HepG2 (cell line): ENCODE measurements around the gene CDK18. TPM values are rescaled to one million over a fixed set of nuclear protein-coding genes. Genes with fewer than 3 reads are reported as not detected.

Experiments used
- ATAC-seq: fragments of 200-7000 bp; cut with Tn5 transposase; 3 replicates; pipeline ENCODE4 v1.9.1; 2020; ENCODE audit warnings: mild to moderate bottlenecking, moderate library complexity
- BruUV-seq: library from RNA; stranded (reverse); fragments of 400-500 nt; replicated peaks from 2 replicates; lab custom pipeline; 2021; lab: Mats Ljungman, UMichigan
- CTCF ChIA-PET: fragments of 300-600 bp; formaldehyde crosslinking; extraction: SDS; loops from one replicate; lab custom pipeline; 2021; ENCODE audit warnings: low total read pairs, inconsistent platforms, low intra/inter-chr PET ratio; lab: Yijun Ruan, JAX
- POLR2A ChIA-PET: fragments of 350-600 bp; sonication (Branson Sonifier 250); formaldehyde crosslinking; loops from one replicate; lab custom pipeline; 2020; ENCODE audit warnings: antibody characterized with exemption, inconsistent platforms; lab: Yijun Ruan, JAX
- DNase-seq: peaks from one replicate; pipeline ENCODE4 v3.0.0-alpha.2; 2015; ENCODE audit warnings: low spot score
- FAIRE-seq: peaks from 3 replicates; lab custom pipeline; 2011; peaks lifted over from hg19 to GRCh38; lab: Jason Lieb, UNC
- H2AFZ ChIP-seq: one replicate; pipeline ENCODE4 v1.6.1; 2011; ENCODE audit warnings: low read length, inconsistent platforms
- H3K27ac ChIP-seq: fragments of 300-600 bp; 3 replicates; pipeline ENCODE4 v1.8.0; 2011; ENCODE audit warnings: mixed run types, mild to moderate bottlenecking, mixed read lengths, low read length, inconsistent platforms; ENCODE audit not compliant: insufficient read depth; ENCODE audit errors: extremely low read length
- H3K27me3 ChIP-seq, 2 experiments: fragments of 200-600 bp in 1 of 2; 2 replicates in 1 of 2; 3 replicates in 1 of 2; pipeline versions ENCODE4 v1.6.0 to v1.8.0; 2011; ENCODE audit warnings: low read length in 2 of 2, mild to moderate bottlenecking in 2 of 2, moderate library complexity in 2 of 2, inconsistent platforms in 1 of 2; ENCODE audit not compliant: insufficient read depth in 2 of 2, control insufficient read depth in 1 of 2
- H3K36me3 ChIP-seq, 2 experiments: fragments of 200-600 bp in 1 of 2; replicated peaks in 1 of 2; 2 replicates in 1 of 2; 3 replicates in 1 of 2; pipeline versions ENCODE4 v1.5.1 to v1.8.0; 2011; ENCODE audit warnings: low read length in 2 of 2, inconsistent platforms in 1 of 2; ENCODE audit not compliant: insufficient read depth in 2 of 2, control insufficient read depth in 1 of 2
- H3K4me1 ChIP-seq: 2 replicates; pipeline ENCODE4 v1.5.1; 2012; ENCODE audit warnings: low read length, inconsistent platforms; ENCODE audit not compliant: insufficient read depth
- H3K4me2 ChIP-seq: 2 replicates; pipeline ENCODE4 v1.6.0; 2011; ENCODE audit warnings: low read depth, low read length, inconsistent platforms
- H3K4me3 ChIP-seq, 3 experiments: fragments of 200-600 bp in 1 of 3; sonication (generic), shearing (Covaris generic) in 1 of 3; replicated peaks in 1 of 3; 2 replicates each; pipeline ENCODE4 v1.5.1; 2011 to 2016; ENCODE audit warnings: low read length in 3 of 3, inconsistent platforms in 2 of 3, low read depth in 2 of 3, mild to moderate bottlenecking in 2 of 3, control low read depth in 1 of 3, mixed read lengths in 1 of 3; ENCODE audit not compliant: insufficient read depth in 1 of 3
- H3K79me2 ChIP-seq: one replicate; pipeline ENCODE4 v1.6.1; 2011; ENCODE audit warnings: low read length, inconsistent platforms; ENCODE audit not compliant: insufficient read depth
- H3K9ac ChIP-seq: 2 replicates; pipeline ENCODE4 v1.6.0; 2011; ENCODE audit warnings: mild to moderate bottlenecking, low read depth, low read length, inconsistent platforms; ENCODE audit not compliant: insufficient read depth
- H3K9me3 ChIP-seq: 2 replicates; pipeline ENCODE4 v1.5.1; 2012; ENCODE audit warnings: mild to moderate bottlenecking, low read length
- H4K20me1 ChIP-seq: 2 replicates; pipeline ENCODE4 v1.6.0; 2011; ENCODE audit warnings: inconsistent platforms, mild to moderate bottlenecking, low read length, moderate library complexity; ENCODE audit not compliant: insufficient read depth
- CCDC6 ChIP-seq: sonication (generic); formaldehyde crosslinking; IDR thresholded peaks from 2 replicates; pipeline ENCODE4 v1.8.1; 2022; ENCODE audit warnings: mild to moderate bottlenecking, missing genetic modification reagents, moderate library complexity
- CERS6 ChIP-seq: sonication (generic); formaldehyde crosslinking; IDR thresholded peaks from 2 replicates; pipeline ENCODE4 v1.5.0; 2020; ENCODE audit warnings: missing genetic modification reagents
- CHCHD3 ChIP-seq: sonication (generic); formaldehyde crosslinking; IDR thresholded peaks from 2 replicates; pipeline ENCODE4 v1.8.0; 2022; ENCODE audit warnings: mild to moderate bottlenecking, missing genetic modification reagents, moderate library complexity
- E2F1 ChIP-seq: sonication (generic); formaldehyde crosslinking; IDR thresholded peaks from 2 replicates; pipeline ENCODE4 v1.5.0; 2020; ENCODE audit warnings: missing genetic modification reagents
- ZNF234 ChIP-seq: sonication (generic); formaldehyde crosslinking; conservative IDR thresholded peaks from 2 replicates; pipeline ENCODE4 v1.5.1; 2020; ENCODE audit warnings: mild to moderate bottlenecking, missing genetic modification reagents
- ZNF609 ChIP-seq: sonication (generic); formaldehyde crosslinking; IDR thresholded peaks from 2 replicates; pipeline ENCODE4 v1.4.0; 2020; ENCODE audit warnings: mild to moderate bottlenecking, missing genetic modification reagents, borderline replicate concordance
- ZNF768 ChIP-seq: sonication (generic); formaldehyde crosslinking; IDR thresholded peaks from 2 replicates; pipeline ENCODE4 v1.4.0; 2020; ENCODE audit warnings: missing genetic modification reagents
- ZNF800 ChIP-seq: sonication (generic); formaldehyde crosslinking; IDR thresholded peaks from 2 replicates; pipeline ENCODE4 v1.4.0; 2020; ENCODE audit warnings: missing genetic modification reagents
- WGBS: methylation state at CpG from one replicate; pipeline ENCODE4 v1.1.6; 2017; ENCODE audit warnings: low lambda C conversion rate; 5-methylcytosine and 5-hydroxymethylcytosine counted together
- in situ Hi-C: cut with HindIII; loops from 2 replicates; pipeline ENCODE4 v1.10.0; 2017; ENCODE audit warnings: low pct_unique_long_range_greater_than_20kb; ENCODE audit not compliant: extremely low pct_ligation_motif_present
- intact Hi-C: fragments of 100-400 bp; cut with micrococcal nuclease; formaldehyde crosslinking; loops from one replicate; pipeline ENCODE4 v1.10.0; 2022; ENCODE audit not compliant: unreplicated experiment
- polyA plus RNA-seq, 8 experiments: library from polyadenylated mRNA; depleted of rRNA in 3 of 8; stranded (reverse) in 7 of 8; unstranded in 1 of 8; fragments of >200 nt; fragmentation: Illumina TruSeq in 4 of 8; extraction: Trizol in 4 of 8; gene quantifications; 2 replicates each; pipeline versions ENCODE4 v1.2.1 to v1.2.3, GENCODE V29; 2011 to 2016; ENCODE audit warnings: low read depth in 4 of 8, missing spikeins in 1 of 8, mixed read lengths in 1 of 8; ENCODE audit not compliant: insufficient read depth in 1 of 8
- total RNA-seq, 5 experiments: library from RNA; depleted of rRNA; stranded (reverse); fragments of >200 nt; fragmentation: Illumina TruSeq; extraction: Trizol; gene quantifications; 2 replicates each; pipeline ENCODE4 v1.2.3, GENCODE V29; 2016; ENCODE audit warnings: low read depth in 1 of 5

CDK18 gene
- total and polyA plus RNA-seq, 2 of the 13 experiments (the other 11 are each of a cell fraction or from before 2014, with no cell fraction given), result 6.4 to 38.8 TPM

- WGBS, result 12% methylated on average over 13 of the region's 13 CpGs
- H3K9me3 ChIP-seq, result no peaks in the 10 kb centered on the region
- no peak overlapping the region for H2AFZ ChIP-seq
- H3K9ac ChIP-seq, result no peak overlapping the region
- TF ChIP-seq ZNF234 (CRISPR knock-in tag), result no peak
- no peak for TF ChIP-seq CERS6
- TF ChIP-seq ZNF768 (CRISPR knock-in tag), result no peak
- no peak for TF ChIP-seq E2F1
- no peak for TF ChIP-seq ZNF609 (CRISPR knock-in tag)
- no peak for TF ChIP-seq ZNF800
- TF ChIP-seq CCDC6, result no peak
- TF ChIP-seq CHCHD3 (CRISPR knock-in tag), result no peak
- H3K4me3 ChIP-seq, result no peak overlapping the region
- ChIA-PET POLR2A (no interaction called here), CTCF (no interaction called here)
- intact Hi-C loops, result no loop called here
- no peak for ATAC-seq
- H3K4me2 ChIP-seq, result no peak overlapping the region
- no peak for DNase-seq
- no peaks in the 10 kb centered on the region for H4K20me1 ChIP-seq
- H3K27ac ChIP-seq, result no peak overlapping the region
- in situ Hi-C loops, result no loop called here
- no peak for FAIRE-seq
- H3K36me3 ChIP-seq, result no peaks in the 10 kb centered on the region
- no peaks in the 10 kb centered on the region for H3K79me2 ChIP-seq
- BruUV-seq, result no TSS peak
- H3K27me3 ChIP-seq, result peaks cover 16 to 73% of the 10 kb centered on the region in 2 experiments
- peaks cover 22% of the 10 kb centered on the region for H3K4me1 ChIP-seq
Observed at GRCh38 chr1:205577874-205578658, 73.6 kb downstream of the CDK18 start.
